Gastroesophageal sphincter (tissue), 3 donors: ENCODE results near the gene EIF5.

Experiments
- CTCF ChIP-seq, 4 experiments: fragments of 200-600 bp in 2 of 4; fragments of 450-650 bp in 2 of 4; sonication (generic) in 1 of 4; IDR thresholded peaks; one replicate each; pipeline ENCODE4 v1.5.1; 2017 to 2019; ENCODE audit warnings: antibody characterized with exemption in 4 of 4, mild to moderate bottlenecking in 2 of 4, moderate library complexity in 2 of 4
- POLR2A ChIP-seq, 2 donors: fragments of 450-650 bp; IDR thresholded peaks; one replicate each; pipeline ENCODE4 v1.6.1; 2017; ENCODE audit warnings: antibody characterized with exemption in 2 of 2, mild to moderate bottlenecking in 2 of 2, moderate library complexity in 1 of 2

GRCh38 chr14:103315351-103315911, 18.6 kb upstream of the EIF5 start:
- TF ChIP-seq CTCF (IDR thresholded peaks at IDR 0.05), result no peak
- no peak for TF ChIP-seq POLR2A (IDR thresholded peaks at IDR 0.05)
